GM23248 (cell line): Measurements from ENCODE around the gene SEC14L5. TPM values are rescaled to one million over a fixed set of nuclear protein-coding genes. Genes with fewer than 3 reads are reported as not detected.

Experiments
- DNase-seq: peaks from one replicate; pipeline ENCODE4 v3.0.0-alpha.2; 2015
- H2AFZ ChIP-seq: fragments of 200-600 bp; sonication (generic); 2 replicates; pipeline ENCODE4 v1.6.1; 2016; ENCODE audit warnings: antibody characterized with exemption
- H3F3A ChIP-seq: fragments of 200-600 bp; sonication (generic); 2 replicates; pipeline ENCODE4 v1.6.1; 2016; ENCODE audit warnings: mild to moderate bottlenecking, antibody characterized with exemption, mixed run types; ENCODE audit not compliant: insufficient read depth
- H3K27ac ChIP-seq: fragments of 200-600 bp; sonication (generic); 2 replicates; pipeline ENCODE4 v1.5.1; 2016; ENCODE audit warnings: mild to moderate bottlenecking
- H3K27me3 ChIP-seq: fragments of 200-600 bp; sonication (generic); replicated peaks from 2 replicates; pipeline ENCODE4 v1.6.1; 2016; ENCODE audit warnings: mild to moderate bottlenecking; ENCODE audit not compliant: insufficient read depth
- H3K36me3 ChIP-seq: fragments of 200-600 bp; sonication (generic); 2 replicates; pipeline ENCODE4 v1.6.1; 2016; ENCODE audit warnings: low read depth, mild to moderate bottlenecking
- H3K4me1 ChIP-seq: fragments of 200-600 bp; sonication (generic); 2 replicates; pipeline ENCODE4 v1.6.1; 2016; ENCODE audit warnings: mild to moderate bottlenecking; ENCODE audit not compliant: insufficient read depth
- H3K4me2 ChIP-seq: fragments of 200-600 bp; sonication (generic); one replicate; pipeline ENCODE4 v1.6.1; 2016; ENCODE audit warnings: mild to moderate bottlenecking; ENCODE audit not compliant: unreplicated experiment
- H3K4me3 ChIP-seq: fragments of 200-600 bp; sonication (generic); 2 replicates; pipeline ENCODE4 v1.5.1; 2016; ENCODE audit warnings: mild to moderate bottlenecking
- H3K79me2 ChIP-seq: fragments of 200-600 bp; sonication (generic); 2 replicates; pipeline ENCODE4 v1.6.1; 2016; ENCODE audit warnings: mild to moderate bottlenecking; ENCODE audit not compliant: insufficient read depth
- H3K9ac ChIP-seq: fragments of 200-600 bp; sonication (generic); 2 replicates; pipeline ENCODE4 v1.6.1; 2016; ENCODE audit warnings: mild to moderate bottlenecking
- H3K9me2 ChIP-seq: fragments of 200-600 bp; sonication (generic); 2 replicates; pipeline ENCODE4 v1.6.1; 2016; ENCODE audit warnings: mixed run types, mild to moderate bottlenecking, moderate library complexity; ENCODE audit not compliant: insufficient read depth
- H3K9me3 ChIP-seq: fragments of 200-600 bp; sonication (generic); one replicate; pipeline ENCODE4 v1.6.1; 2017; ENCODE audit warnings: low read depth
- H4K20me1 ChIP-seq: fragments of 200-600 bp; sonication (generic); 2 replicates; pipeline ENCODE4 v1.6.0; 2016; ENCODE audit not compliant: insufficient read depth
- EZH2 ChIP-seq: fragments of 200-600 bp; sonication (generic); IDR thresholded peaks from 2 replicates; pipeline ENCODE4 v1.6.1; 2018; ENCODE audit warnings: antibody characterized with exemption, mild to moderate bottlenecking; ENCODE audit not compliant: insufficient read depth, poor library complexity, severe bottlenecking
- EZH2phosphoT487 ChIP-seq: fragments of 200-600 bp; sonication (generic); IDR thresholded peaks from 2 replicates; pipeline ENCODE4 v1.6.1; 2018; ENCODE audit warnings: antibody characterized with exemption, moderate library complexity, mild to moderate bottlenecking, low read depth; ENCODE audit not compliant: insufficient read depth
- WGBS, 2 experiments: methylation state at CpG; one replicate each; pipeline ENCODE4 v1.1.6; 2015 to 2017; ENCODE audit warnings: low lambda C conversion rate in 2 of 2, low coverage in 1 of 2; ENCODE audit errors: missing lambda C conversion rate in 2 of 2; 5-methylcytosine and 5-hydroxymethylcytosine counted together
- in situ Hi-C: fragments of 300-500 bp; cut with MboI; formaldehyde crosslinking; loops from 2 replicates; pipeline ENCODE4 v1.15.0; 2020
- polyA plus RNA-seq: library from polyadenylated mRNA; unstranded; fragments of >200 nt; fragmentation: Nextera tagmentation; extraction: Ambion mirVana; gene quantifications from 2 replicates; pipeline ENCODE4 v1.2.1, GENCODE V29; 2016
- total RNA-seq: library from RNA; depleted of rRNA; stranded (reverse); fragments of >200 nt; shearing (Covaris generic); gene quantifications from 2 replicates; pipeline ENCODE4 v1.2.3, GENCODE V29; 2014

SEC14L5 gene
- total and polyA plus RNA-seq, 2 experiments from 2014 or later, result not detected

GRCh38 chr16:5011637-5012036, 53.5 kb downstream of the SEC14L5 start:
- H4K20me1 ChIP-seq, result no peaks in the 10 kb centered on the region
- no peak overlapping the region for H3K9ac ChIP-seq
- no peaks in the 10 kb centered on the region for H3K79me2 ChIP-seq
- H3K27me3 ChIP-seq, result 0 out of 2 replicates have a peak, but pooled peaks cover 4% of the 10 kb centered on the region
- H3F3A ChIP-seq, result no peaks in the 10 kb centered on the region
- DNase-seq, result no peak
- H3K4me1 ChIP-seq, result no peaks in the 10 kb centered on the region
- H3K9me3 ChIP-seq, result no peaks in the 10 kb centered on the region
- 50 to 63% methylated on average over 4 of the region's 4 CpGs for WGBS, 2 experiments
- H3K36me3 ChIP-seq, result no peaks in the 10 kb centered on the region
- TF ChIP-seq EZH2, result no peak
- no peak overlapping the region for H3K4me2 ChIP-seq
- in situ Hi-C loops, result no loop called here
- H3K9me2 ChIP-seq, result no peaks in the 10 kb centered on the region
- H3K27ac ChIP-seq, result no peak overlapping the region
- no peak overlapping the region for H2AFZ ChIP-seq
- no peak overlapping the region for H3K4me3 ChIP-seq

- H3K79me2 ChIP-seq, result no peaks in the 10 kb centered on the region
- no peaks in the 10 kb centered on the region for H3K9me2 ChIP-seq
- H3K36me3 ChIP-seq, result no peaks in the 10 kb centered on the region
- H3K27me3 ChIP-seq, result 0 out of 2 replicates have a peak, but pooled peaks cover 4% of the 10 kb centered on the region
- H3K4me3 ChIP-seq, result no peak overlapping the region
- H4K20me1 ChIP-seq, result no peaks in the 10 kb centered on the region
- no peak overlapping the region for H3K9ac ChIP-seq
- in situ Hi-C loops, result no loop called here
- H3K27ac ChIP-seq, result no peak overlapping the region
- no peaks in the 10 kb centered on the region for H3K4me1 ChIP-seq
- no peak overlapping the region for H2AFZ ChIP-seq
- H3K4me2 ChIP-seq, result no peak overlapping the region
- H3F3A ChIP-seq, result no peaks in the 10 kb centered on the region
- DNase-seq, result no peak
- no peaks in the 10 kb centered on the region for H3K9me3 ChIP-seq
- 60 to 62% methylated on average over 6 of the region's 6 CpGs for WGBS, 2 experiments
- TF ChIP-seq EZH2 (no peak), EZH2phosphoT487 (no peak)
Measured at GRCh38 chr16:5012887-5013286, 54.8 kb downstream of the SEC14L5 start.

GRCh38 chr16:5015351-5015750, 57.2 kb downstream of the SEC14L5 start:
- TF ChIP-seq EZH2 (no peak), EZH2phosphoT487 (no peak)
- H3K36me3 ChIP-seq, result no peaks in the 10 kb centered on the region
- no peak overlapping the region for H3K27ac ChIP-seq
- no peak overlapping the region for H3K4me2 ChIP-seq
- H3K9ac ChIP-seq, result no peak overlapping the region
- H3K4me1 ChIP-seq, result no peaks in the 10 kb centered on the region
- no peaks in the 10 kb centered on the region for H3K79me2 ChIP-seq
- no peaks in the 10 kb centered on the region for H4K20me1 ChIP-seq
- no peak overlapping the region for H2AFZ ChIP-seq
- no peak overlapping the region for H3K4me3 ChIP-seq
- H3K27me3 ChIP-seq, result 0 out of 2 replicates have a peak, but pooled peaks cover 4% of the 10 kb centered on the region
- no peaks in the 10 kb centered on the region for H3K9me2 ChIP-seq
- H3K9me3 ChIP-seq, result no peaks in the 10 kb centered on the region
- in situ Hi-C loops, result no loop called here
- 50 to 51% methylated on average over 4 of the region's 4 CpGs for WGBS, 2 experiments
- H3F3A ChIP-seq, result no peaks in the 10 kb centered on the region
- DNase-seq, result no peak

GRCh38 chr16:5015887-5016286, 57.8 kb downstream of the SEC14L5 start:
- no peak overlapping the region for H3K27ac ChIP-seq
- TF ChIP-seq EZH2 (no peak), EZH2phosphoT487 (no peak)
- DNase-seq, result no peak
- no peak overlapping the region for H3K9ac ChIP-seq
- 47 to 55% methylated on average over 4 of the region's 4 CpGs for WGBS, 2 experiments
- in situ Hi-C loops, result no loop called here
- H3K4me2 ChIP-seq, result no peak overlapping the region
- H3K4me3 ChIP-seq, result no peak overlapping the region
- H3K27me3 ChIP-seq, result no peaks in the 10 kb centered on the region
- no peaks in the 10 kb centered on the region for H4K20me1 ChIP-seq
- H3K79me2 ChIP-seq, result no peaks in the 10 kb centered on the region
- no peaks in the 10 kb centered on the region for H3K4me1 ChIP-seq
- no peaks in the 10 kb centered on the region for H3K36me3 ChIP-seq
- H3K9me2 ChIP-seq, result no peaks in the 10 kb centered on the region
- no peaks in the 10 kb centered on the region for H3K9me3 ChIP-seq
- no peak overlapping the region for H2AFZ ChIP-seq
- no peaks in the 10 kb centered on the region for H3F3A ChIP-seq
